Mesothelial cell of epicardium (in vitro differentiated cells): Measurements from ENCODE around the gene GSE1. TPM values are rescaled to one million over a fixed set of nuclear protein-coding genes. Genes with fewer than 3 reads are reported as not detected.

Experiments used
- DNase-seq, 2 experiments: peaks; one replicate each; pipeline ENCODE4 v3.0.0; 2021; ENCODE audit warnings: low spot score in 2 of 2; ENCODE audit not compliant: unreplicated experiment in 2 of 2
- H3K27ac Mint-ChIP-seq: 2 replicates; pipeline ENCODE4 v1.8.0; 2021; ENCODE audit warnings: mixed read lengths
- H3K27me3 Mint-ChIP-seq: 2 replicates; pipeline ENCODE4 v1.8.0; 2021; ENCODE audit warnings: low read depth, mixed read lengths
- H3K36me3 Mint-ChIP-seq: 2 replicates; pipeline ENCODE4 v1.8.0; 2021; ENCODE audit warnings: mixed read lengths
- H3K4me1 Mint-ChIP-seq: 2 replicates; pipeline ENCODE4 v1.8.0; 2021; ENCODE audit warnings: mixed read lengths
- H3K4me3 Mint-ChIP-seq: 2 replicates; pipeline ENCODE4 v1.8.0; 2021; ENCODE audit warnings: mild to moderate bottlenecking, moderate library complexity, mixed read lengths
- H3K9me3 Mint-ChIP-seq: 2 replicates; pipeline ENCODE4 v1.8.0; 2021; ENCODE audit warnings: mixed read lengths
- CTCF ChIP-seq: fragments of 200-600 bp; sonication (generic); IDR thresholded peaks from one replicate; pipeline ENCODE4 v1.5.0; 2021; ENCODE audit warnings: antibody characterized with exemption; ENCODE audit not compliant: unreplicated experiment
- total RNA-seq: library from RNA; stranded (reverse); gene quantifications from 3 replicates; pipeline ENCODE4 v1.2.1, GENCODE V29; 2021

GSE1 gene
- total RNA-seq, 1 donor from 2014 or later: 218 TPM

- no peaks in the 10 kb centered on the region for H3K27me3 Mint-ChIP-seq
- peaks cover 29% of the 10 kb centered on the region for H3K36me3 Mint-ChIP-seq
- H3K4me1 Mint-ChIP-seq: peaks cover 1% of the 10 kb centered on the region
- no peak for DNase-seq
- H3K27ac Mint-ChIP-seq: no peak overlapping the region
- TF ChIP-seq CTCF: no peak
- H3K4me3 Mint-ChIP-seq: no peak overlapping the region
- H3K9me3 Mint-ChIP-seq: no peaks in the 10 kb centered on the region
These were observed 44.9 kb downstream of the GSE1 start for GRCh38 chr16:85657996-85658395.

GRCh38 chr16:85658504-85659326, 45.6 kb downstream of the GSE1 start:
- peaks cover 31% of the 10 kb centered on the region for H3K36me3 Mint-ChIP-seq
- no peaks in the 10 kb centered on the region for H3K27me3 Mint-ChIP-seq
- H3K9me3 Mint-ChIP-seq: no peaks in the 10 kb centered on the region
- TF ChIP-seq CTCF: no peak
- no peak overlapping the region for H3K4me3 Mint-ChIP-seq
- DNase-seq: no peak
- H3K4me1 Mint-ChIP-seq: peaks cover 1% of the 10 kb centered on the region
- peak overlapping the region; percentile 16 for H3K27ac Mint-ChIP-seq

DNA sequence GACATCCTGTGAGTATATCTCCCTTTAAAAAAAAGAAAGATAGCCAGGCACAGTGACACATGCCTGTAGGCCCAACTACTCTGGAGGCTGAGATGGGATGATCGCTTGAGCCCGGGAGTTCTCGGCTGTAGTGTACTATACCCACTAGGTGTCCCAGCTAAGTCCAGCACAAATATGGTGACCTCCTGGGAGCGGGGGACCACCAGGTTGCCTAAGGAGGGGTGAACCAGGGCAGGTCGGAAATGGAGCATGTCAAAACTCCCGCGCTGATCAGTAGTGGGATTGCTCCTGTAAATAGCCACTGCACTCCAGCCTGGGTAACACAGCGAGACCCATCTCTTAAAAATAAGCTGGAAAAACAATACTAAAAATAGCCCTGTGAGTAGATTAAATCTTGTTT, 46.2 kb downstream of the GSE1 start:
- H3K27me3 Mint-ChIP-seq: no peaks in the 10 kb centered on the region
- H3K4me3 Mint-ChIP-seq: no peak overlapping the region
- peak overlapping the region; percentile 59 for H3K27ac Mint-ChIP-seq
- no peak for DNase-seq
- H3K36me3 Mint-ChIP-seq: peaks cover 36% of the 10 kb centered on the region
- no peak for TF ChIP-seq CTCF
- H3K9me3 Mint-ChIP-seq: no peaks in the 10 kb centered on the region
- peaks cover 1% of the 10 kb centered on the region for H3K4me1 Mint-ChIP-seq

GRCh38 chr16:85659805-85660511, 46.8 kb downstream of the GSE1 start:
- Mint-ChIP-seq H3K27me3 (no peaks in the 10 kb centered on the region), H3K9me3 (no peaks in the 10 kb centered on the region), H3K36me3 (peaks cover 41% of the 10 kb centered on the region), H3K27ac (peak overlapping the region; percentile 59), H3K4me3 (no peak overlapping the region), H3K4me1 (peaks cover 1% of the 10 kb centered on the region)
- peak in 1 of 2 experiments; percentile 75 for DNase-seq
- peak; percentile 73 for TF ChIP-seq CTCF

- no peak for TF ChIP-seq CTCF
- Mint-ChIP-seq H3K4me1 (peaks cover 1% of the 10 kb centered on the region), H3K9me3 (no peaks in the 10 kb centered on the region), H3K4me3 (no peak overlapping the region), H3K36me3 (peaks cover 46% of the 10 kb centered on the region), H3K27me3 (no peaks in the 10 kb centered on the region), H3K27ac (no peak overlapping the region)
- no peak for DNase-seq
These were observed 48.0 kb downstream of the GSE1 start for GRCh38 chr16:85660843-85661739.
